KOPT-K1 (cell line): Measurements from ENCODE around the gene ATF6B.

ENCODE experiments used
- H3K27ac ChIP-seq: fragments of 200-600 bp; sonication (generic); 2 replicates; pipeline ENCODE4 v1.5.1; 2016; ENCODE audit warnings: antibody characterized with exemption, mild to moderate bottlenecking, low read depth, low read length; ENCODE audit not compliant: poor library complexity, severe bottlenecking
- H3K36me3 ChIP-seq: fragments of 200-600 bp; sonication (generic); 2 replicates; pipeline ENCODE4 v1.5.1; 2017; ENCODE audit warnings: antibody characterized with exemption, mild to moderate bottlenecking, low read length, moderate library complexity; ENCODE audit not compliant: insufficient read depth
- H3K9me3 ChIP-seq: fragments of 200-600 bp; sonication (generic); 2 replicates; pipeline ENCODE4 v1.5.1; 2017; ENCODE audit warnings: antibody characterized with exemption, low read length, mild to moderate bottlenecking; ENCODE audit not compliant: insufficient read depth, poor library complexity, severe bottlenecking

Gene ATF6B

DNA sequence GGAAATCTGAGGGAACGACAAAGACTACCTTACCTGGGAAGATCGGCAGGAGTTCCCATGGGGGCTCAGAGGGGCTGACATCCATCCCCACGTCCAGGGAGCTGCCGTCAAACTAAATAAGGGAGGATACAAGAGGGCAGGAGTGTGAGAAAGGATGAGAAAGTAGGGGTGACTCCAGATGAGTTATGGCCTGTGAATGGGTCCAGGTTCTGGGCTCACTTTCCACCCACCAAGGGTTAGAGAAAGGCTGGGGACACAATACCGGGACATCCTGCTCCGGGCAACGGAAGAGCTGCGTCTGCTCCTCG, 683 bp downstream of the ATF6B start:
- H3K36me3 ChIP-seq: peaks cover 44% of the 10 kb centered on the region
- no peaks in the 10 kb centered on the region for H3K9me3 ChIP-seq
- H3K27ac ChIP-seq: peak overlapping the region; percentile 82

DNA sequence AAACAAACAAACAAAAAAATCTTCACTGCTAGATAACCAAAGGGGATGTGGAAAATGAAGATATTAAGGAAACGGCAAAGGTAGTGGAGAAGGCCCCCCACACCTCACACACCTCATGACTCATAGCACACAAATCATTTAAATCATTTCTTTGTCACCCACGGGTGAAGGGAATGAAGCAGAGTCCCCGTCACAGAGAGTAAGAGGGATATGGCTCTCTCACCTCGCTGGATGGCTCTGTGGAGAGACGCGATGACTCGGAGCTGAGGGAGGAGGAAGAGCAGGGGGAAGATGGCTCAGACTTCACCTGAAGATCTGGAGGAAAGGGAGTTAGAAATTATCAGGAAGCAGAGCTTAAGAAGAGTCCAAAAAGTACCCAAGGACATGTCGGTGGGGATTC, 1.2 kb downstream of the ATF6B start:
- no peaks in the 10 kb centered on the region for H3K9me3 ChIP-seq
- peaks cover 48% of the 10 kb centered on the region for H3K36me3 ChIP-seq
- H3K27ac ChIP-seq: no peak overlapping the region

DNA sequence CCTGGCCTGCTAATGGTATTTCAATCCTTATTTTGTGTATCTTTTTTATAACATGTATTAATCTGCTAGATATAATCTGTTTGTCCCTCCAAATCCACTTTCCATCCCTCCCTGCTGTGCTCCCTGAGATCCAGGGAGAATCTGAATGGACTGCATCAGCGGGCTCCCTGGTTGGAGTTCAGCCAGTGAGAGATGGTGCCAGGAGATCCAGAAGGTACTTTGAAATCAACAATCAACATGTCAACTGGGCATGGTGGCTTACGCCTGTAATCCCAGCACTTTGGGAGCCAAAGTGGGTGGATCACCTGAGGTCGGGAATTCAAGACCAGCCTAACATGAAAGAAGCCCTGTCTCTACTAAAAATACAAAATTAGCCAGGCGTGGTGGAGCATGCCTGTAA, 4.4 kb downstream of the ATF6B start:
- peaks cover 77% of the 10 kb centered on the region for H3K36me3 ChIP-seq
- H3K9me3 ChIP-seq: no peaks in the 10 kb centered on the region
- H3K27ac ChIP-seq: no peak overlapping the region

DNA sequence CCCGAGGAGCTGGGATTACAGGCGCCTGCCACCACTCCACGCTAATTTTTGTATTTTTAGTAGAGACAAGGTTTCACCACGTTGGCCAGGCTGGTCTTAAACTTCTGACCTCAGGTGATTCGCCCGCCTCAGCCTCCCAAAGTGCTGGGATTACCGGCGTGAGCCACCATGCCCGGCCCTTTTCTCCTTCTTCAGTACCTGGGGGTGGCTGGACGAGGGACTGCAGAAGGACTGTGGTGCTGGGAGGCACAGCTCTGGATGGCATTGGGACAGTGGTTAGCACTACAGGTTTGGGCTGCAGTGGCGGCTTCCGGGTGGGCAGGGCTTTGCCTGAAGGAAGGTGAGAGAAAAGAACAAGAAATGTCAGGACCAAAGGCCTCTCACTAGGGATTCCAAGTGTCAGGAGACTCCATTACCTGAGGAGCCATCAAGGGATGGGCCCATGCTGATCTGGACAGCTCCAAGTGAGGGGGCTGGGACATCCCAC, 7.4 kb downstream of the ATF6B start:
- peaks cover 94% of the 10 kb centered on the region for H3K36me3 ChIP-seq
- H3K9me3 ChIP-seq: no peaks in the 10 kb centered on the region
- no peak overlapping the region for H3K27ac ChIP-seq

DNA sequence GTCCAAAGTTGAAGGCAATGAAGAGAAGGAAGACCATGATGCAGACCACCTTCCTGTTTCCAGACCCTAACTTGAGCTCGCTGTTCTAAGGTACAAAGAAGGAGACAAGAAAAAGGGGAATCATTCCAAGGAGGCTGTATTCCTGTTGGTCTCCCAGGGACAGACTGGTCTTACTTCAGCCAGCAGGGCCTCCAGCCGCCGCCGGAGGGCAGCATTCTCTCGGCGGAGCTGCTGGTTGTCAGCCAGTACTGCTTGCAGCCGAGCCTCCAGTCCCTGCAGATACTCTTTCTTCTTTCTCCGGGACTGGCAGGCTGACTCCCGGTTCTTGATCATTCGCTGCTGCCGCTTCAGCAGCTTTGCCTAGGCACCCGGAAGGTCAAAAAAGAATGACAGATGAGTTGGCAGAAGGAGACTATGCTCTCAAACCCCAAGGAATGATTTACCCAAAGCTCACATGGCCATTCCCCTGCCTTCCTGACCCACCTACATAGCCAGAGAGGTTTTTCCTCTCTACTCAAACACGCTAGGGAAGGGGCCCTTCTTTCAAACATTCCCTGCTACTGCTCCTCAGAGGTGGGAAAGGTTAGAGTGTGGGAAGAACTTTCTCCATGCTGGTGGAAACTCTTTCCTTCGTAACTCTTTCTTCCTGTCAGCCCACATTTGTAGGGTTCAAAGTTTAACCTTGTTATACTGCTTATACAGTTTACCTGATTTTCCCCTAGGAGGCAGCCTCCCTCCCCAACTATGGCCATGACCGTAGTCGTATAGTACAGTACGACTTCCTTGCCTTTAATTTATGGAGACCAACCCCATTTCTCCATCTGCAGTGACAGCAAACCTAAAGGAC, 9.0 kb downstream of the ATF6B start:
- Histone ChIP-seq H3K27ac (no peak overlapping the region), H3K9me3 (no peaks in the 10 kb centered on the region), H3K36me3 (peaks cover 87% of the 10 kb centered on the region)

DNA sequence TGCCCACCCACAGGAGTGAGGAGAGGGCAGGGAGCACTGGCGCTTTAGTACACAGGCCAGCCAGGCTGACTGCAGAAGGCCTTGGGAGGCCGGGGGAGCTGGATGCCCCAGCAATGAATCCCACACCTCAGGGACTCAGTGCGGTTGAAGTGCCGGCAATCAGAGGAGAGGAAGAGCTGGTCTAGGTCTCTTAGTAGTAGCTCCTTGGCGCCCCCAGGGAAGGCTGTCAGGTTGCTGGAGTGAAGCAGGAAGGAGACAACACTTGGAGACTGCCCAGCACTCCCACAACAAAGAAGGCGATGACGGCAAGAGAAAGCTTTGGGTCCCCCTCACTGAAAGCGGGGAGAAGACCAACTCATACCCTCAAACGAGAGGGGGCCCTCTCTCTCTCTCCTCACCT, 10.6 kb downstream of the ATF6B start:
- Histone ChIP-seq H3K9me3 (no peaks in the 10 kb centered on the region), H3K27ac (no peak overlapping the region), H3K36me3 (peaks cover 74% of the 10 kb centered on the region)

DNA sequence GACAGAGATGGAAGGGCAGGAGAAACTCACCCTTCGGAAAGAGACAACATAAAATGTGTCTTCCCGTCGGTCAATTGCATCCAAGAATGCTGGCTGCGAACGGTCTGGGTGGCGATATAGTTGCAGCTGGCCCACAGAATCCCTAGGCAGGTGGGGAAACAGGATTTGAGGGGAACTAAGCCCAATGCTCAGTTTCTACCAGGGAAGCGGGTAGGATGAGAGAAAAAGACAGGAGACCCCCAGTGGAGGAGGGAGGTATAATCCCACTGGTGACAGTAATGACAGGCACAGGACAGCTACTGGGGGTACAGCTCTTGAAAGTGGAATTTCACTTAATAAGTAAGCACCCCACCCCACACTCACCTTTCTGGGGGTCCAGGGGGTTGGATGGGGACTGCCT, 11.4 kb downstream of the ATF6B start:
- Histone ChIP-seq H3K27ac (no peak overlapping the region), H3K36me3 (peaks cover 67% of the 10 kb centered on the region), H3K9me3 (no peaks in the 10 kb centered on the region)

DNA sequence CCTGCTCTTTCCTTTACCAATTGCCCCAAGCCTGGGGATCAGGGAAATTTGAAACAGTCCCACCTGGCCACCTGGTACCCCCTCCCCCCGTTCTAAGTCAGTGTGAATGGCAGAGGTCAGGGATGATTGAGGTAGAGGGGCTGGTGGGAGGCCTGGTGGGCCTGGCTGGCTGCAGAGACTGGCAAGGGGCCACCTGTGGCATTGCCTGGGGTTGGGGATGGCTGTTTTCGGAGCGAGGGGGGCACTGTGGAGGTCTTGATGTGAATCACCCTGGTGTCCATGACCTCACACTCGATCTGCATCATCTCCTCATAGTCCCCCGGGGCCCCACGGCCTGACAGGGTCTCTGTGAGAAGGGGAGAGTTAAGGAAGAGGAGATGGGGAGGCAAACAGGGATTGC, 12.4 kb downstream of the ATF6B start:
- Histone ChIP-seq H3K36me3 (peaks cover 57% of the 10 kb centered on the region), H3K27ac (no peak overlapping the region), H3K9me3 (no peaks in the 10 kb centered on the region)

DNA sequence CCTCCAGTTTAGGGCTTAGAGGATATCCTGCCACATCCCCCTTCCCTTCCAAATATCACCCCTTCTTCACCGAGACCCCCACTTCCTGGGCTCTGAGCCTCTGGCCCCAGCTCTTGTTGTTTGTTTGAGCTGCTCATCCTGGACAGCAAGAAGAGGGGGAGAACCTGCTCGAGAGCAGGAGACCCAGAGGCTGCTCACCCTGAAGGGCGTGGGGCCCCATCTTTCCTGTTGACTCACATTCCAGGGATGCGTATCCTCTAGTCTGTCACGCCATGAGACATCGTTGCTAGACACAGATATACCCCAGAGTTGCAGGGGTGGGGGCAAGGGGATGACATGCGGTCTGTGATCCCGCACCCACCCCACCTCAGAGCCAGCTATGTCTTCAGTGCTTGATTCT, 13.2 kb downstream of the ATF6B start:
- no peak overlapping the region for H3K27ac ChIP-seq

DNA sequence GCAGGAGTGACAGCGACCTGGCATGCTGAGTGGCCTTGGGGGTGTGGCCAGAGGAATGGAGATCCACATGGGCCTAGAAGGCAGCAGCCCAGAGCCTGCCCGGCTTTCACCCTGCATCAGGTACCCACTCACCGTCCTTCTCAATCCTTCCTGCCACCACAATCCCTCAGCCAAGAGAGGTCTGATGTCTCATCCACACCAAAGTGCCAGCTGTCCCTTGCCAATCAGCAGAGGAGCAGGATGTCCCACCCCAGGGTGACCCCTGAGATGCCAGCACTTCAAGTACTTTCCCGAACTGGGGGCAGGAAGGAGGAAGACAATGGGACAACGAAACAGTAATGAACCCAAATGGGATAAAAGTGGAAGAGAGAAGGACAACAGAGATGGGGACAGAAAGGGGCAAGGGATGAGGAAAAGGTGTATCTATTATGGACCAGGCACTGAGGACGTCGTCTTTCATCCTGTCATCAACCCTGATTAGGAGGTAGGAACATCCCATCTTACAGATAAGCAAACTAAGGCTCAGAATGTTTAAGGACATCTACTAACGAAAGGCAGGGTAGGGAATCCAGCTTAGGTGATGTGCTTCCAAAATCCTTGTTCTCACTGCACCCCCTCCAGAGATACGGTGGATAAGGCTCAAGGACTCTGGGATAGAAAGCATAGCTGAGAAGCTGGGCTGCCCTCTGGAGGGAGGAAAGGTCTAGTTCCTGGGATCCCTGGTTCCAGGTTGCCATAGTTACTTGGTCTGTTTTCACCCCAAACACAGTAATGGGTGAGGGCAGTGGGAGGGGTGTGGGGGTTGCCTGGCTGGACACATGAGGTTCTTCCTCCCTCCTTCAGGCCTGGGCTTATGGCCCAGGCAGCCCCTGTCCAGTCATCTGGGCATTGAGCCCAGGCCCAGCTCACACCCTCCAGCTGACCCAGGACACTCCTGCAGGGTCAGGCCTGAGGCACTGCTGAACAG, 14.4 kb downstream of the ATF6B start:
- Histone ChIP-seq H3K27ac (no peak overlapping the region), H3K9me3 (no peaks in the 10 kb centered on the region), H3K36me3 (peaks cover 40% of the 10 kb centered on the region)

More for the DNA sequence above, 13.2 kb downstream of the ATF6B start:
- H3K9me3 ChIP-seq: no peaks in the 10 kb centered on the region
- H3K36me3 ChIP-seq: peaks cover 51% of the 10 kb centered on the region

DNA sequence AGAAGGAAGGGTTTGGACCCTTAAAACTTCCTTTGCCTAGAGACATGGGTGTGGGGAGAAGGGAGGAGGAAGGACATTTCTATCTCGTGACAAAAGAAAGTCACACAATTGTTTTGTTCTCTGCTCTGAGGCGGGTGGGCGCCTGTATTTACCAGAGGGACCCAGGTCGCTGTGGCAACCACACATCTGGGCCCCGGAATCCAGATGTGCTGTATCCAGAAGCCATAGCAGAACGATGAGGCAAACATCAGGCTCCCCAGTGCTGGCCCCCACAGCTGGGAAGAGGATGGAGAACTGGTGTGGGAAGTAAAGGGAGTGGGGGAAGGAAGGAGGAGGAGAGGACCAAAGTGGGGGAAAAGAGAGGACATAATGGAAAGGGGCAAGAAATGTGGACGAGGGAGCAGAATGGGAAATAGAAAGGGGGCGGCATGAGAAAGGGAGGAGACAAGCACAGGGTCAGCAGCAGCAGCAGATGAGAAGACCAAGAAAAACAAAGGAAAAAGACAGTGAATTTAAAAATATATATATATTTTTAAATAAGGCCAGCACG, 15.5 kb downstream of the ATF6B start:
- H3K9me3 ChIP-seq: no peaks in the 10 kb centered on the region
- H3K36me3 ChIP-seq: peaks cover 28% of the 10 kb centered on the region
- no peak overlapping the region for H3K27ac ChIP-seq

DNA sequence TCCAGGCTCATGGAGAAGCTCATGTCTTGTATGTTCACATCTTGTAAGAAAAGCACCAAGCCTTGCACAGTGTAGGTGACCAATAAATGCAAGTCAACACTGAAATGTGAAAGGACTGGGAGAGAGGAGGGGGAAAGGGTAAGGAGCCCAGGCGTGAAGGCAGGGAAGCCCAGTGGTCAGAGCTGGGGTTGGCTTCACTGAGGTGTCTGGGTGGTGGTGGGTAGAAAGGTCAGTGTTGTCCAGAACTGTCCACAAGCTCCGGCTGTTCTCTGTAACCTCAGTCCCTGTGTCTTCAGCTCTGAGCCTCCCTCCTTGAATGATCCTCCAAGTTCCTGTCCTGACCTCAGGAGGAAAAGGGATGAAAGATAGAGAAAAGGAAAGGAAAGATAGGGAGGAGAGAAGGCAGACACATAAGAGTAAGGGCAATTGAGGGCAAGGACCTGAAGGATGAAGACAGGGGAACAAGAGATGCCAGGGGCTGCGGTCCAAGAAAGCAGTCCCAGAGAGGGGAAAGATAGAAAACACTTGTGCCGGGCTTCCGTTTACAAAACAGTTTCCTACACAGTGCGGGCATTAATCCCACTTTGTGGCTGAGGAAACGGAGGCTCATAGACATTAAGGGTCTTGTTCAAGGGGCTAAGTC, 16.5 kb downstream of the ATF6B start:
- Histone ChIP-seq H3K36me3 (peaks cover 19% of the 10 kb centered on the region), H3K27ac (no peak overlapping the region), H3K9me3 (no peaks in the 10 kb centered on the region)

DNA sequence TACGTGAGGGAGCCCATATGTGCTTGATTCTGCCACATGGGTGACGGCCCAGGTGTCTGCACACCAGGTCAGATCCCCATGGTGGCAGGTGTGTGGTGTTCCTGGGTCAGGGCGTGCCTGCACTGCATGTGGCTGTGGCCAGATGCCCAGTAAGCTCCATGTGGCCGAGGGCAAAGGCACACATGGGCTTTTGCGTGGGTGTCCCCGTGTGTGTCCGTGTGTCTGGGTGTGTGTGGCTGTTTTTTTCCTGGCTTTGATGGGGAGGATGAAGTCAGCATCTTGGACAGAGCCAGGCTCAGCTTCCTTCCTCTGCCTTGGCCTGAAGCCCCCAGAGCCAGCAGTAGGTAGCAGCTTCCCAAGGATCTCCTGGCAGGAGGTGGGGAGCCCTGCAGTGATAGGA, 17.4 kb downstream of the ATF6B start:
- Histone ChIP-seq H3K9me3 (no peaks in the 10 kb centered on the region), H3K27ac (no peak overlapping the region), H3K36me3 (peaks cover 9% of the 10 kb centered on the region)

DNA sequence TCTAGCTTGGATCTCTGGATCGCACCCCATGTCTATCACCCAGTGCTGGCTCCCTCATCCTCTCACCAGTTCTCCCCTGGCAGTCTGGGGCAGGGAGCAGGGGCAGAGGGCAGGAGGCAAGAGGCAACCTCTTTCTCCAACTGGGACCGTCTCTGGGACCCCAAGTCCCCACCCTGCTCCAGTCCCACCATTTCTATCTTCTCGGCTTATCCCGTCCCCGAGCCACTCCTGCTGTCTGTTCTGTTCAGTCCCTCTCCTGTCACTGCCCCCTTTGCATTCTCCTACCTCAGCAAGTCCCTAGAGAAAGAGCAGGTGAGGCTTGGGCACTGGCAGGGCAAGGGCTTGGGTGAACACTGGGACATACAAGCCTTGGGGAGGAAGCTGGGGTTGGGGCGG, 18.3 kb downstream of the ATF6B start:
- peaks cover 2% of the 10 kb centered on the region; the same call in 1 of the 2 replicates for H3K36me3 ChIP-seq
- H3K9me3 ChIP-seq: no peaks in the 10 kb centered on the region
- no peak overlapping the region for H3K27ac ChIP-seq
